MG63 (cell line): ENCODE data around the gene KRTAP4-9. TPM values are rescaled to one million over a fixed set of nuclear protein-coding genes. Genes with fewer than 3 reads are reported as not detected.
A peak's percentile ranks its signal among the peaks of the same experiment; 100 is the strongest.
"Not testable (repeated sequence)": the region's sequence is repeated elsewhere in the genome, so short reads cannot be mapped to it uniquely, and the experiment has no call there.

Source experiments
- DNase-seq: peaks from one replicate; pipeline ENCODE4 v3.0.0-alpha.2; 2020
- H3K27me3 ChIP-seq: fragments of 250-450 bp; sonication (Bioruptor Pico); 2 replicates; pipeline ENCODE4 v1.5.1; 2020; ENCODE audit warnings: mild to moderate bottlenecking, moderate library complexity
- H3K36me3 ChIP-seq: fragments of 250-450 bp; sonication (Bioruptor Pico); 2 replicates; pipeline ENCODE4 v1.5.1; 2020; ENCODE audit warnings: mild to moderate bottlenecking, moderate library complexity
- H3K4me3 ChIP-seq: fragments of 250-450 bp; sonication (Bioruptor Pico); 2 replicates; pipeline ENCODE4 v1.5.1; 2020; ENCODE audit warnings: mild to moderate bottlenecking, moderate library complexity
- H3K9me3 ChIP-seq: fragments of 250-450 bp; sonication (Bioruptor Pico); 2 replicates; pipeline ENCODE4 v1.5.1; 2020; ENCODE audit warnings: mild to moderate bottlenecking, moderate library complexity
- total RNA-seq: library from RNA; depleted of rRNA; stranded (reverse); fragments of >200 nt; shearing (Covaris generic); gene quantifications from 2 replicates; pipeline ENCODE4 v1.2.3, GENCODE V29; 2014; ENCODE audit warnings: low replicate concordance; rRNA removed

KRTAP4-9 gene
- not detected in 2 replicates for total RNA-seq

- not testable (repeated sequence) for DNase-seq, H3K9me3 ChIP-seq, H3K4me3 ChIP-seq, H3K27me3 ChIP-seq, H3K36me3 ChIP-seq
These were observed at the start of gene KRTAP4-9 for GRCh38 chr17:41105347-41105746. Gene KRTAP4-9 (plus strand): TSS chr17:41105389. CDS start chr17:41105389, 0 bp downstream.

- Histone ChIP-seq H3K4me3 (no peak overlapping the region), H3K9me3 (peaks cover 8% of the 10 kb centered on the region), H3K36me3 (no peaks in the 10 kb centered on the region), H3K27me3 (no peaks in the 10 kb centered on the region)
- DNase-seq, result no peak
These were observed 47.6 kb upstream of the KRTAP4-9 start for GRCh38 chr17:41057547-41057946.

- H3K27me3 ChIP-seq, result no peaks in the 10 kb centered on the region
- no peak for DNase-seq
- H3K4me3 ChIP-seq, result no peak overlapping the region
- H3K9me3 ChIP-seq, result peaks cover 3% of the 10 kb centered on the region
- H3K36me3 ChIP-seq, result no peaks in the 10 kb centered on the region
These were observed 46.4 kb upstream of the KRTAP4-9 start for GRCh38 chr17:41058741-41059140.

- H3K4me3 ChIP-seq, result not testable (repeated sequence)
These were observed 45.7 kb upstream of the KRTAP4-9 start for GRCh38 chr17:41059276-41060051.

GRCh38 chr17:41060052-41060604 is 45.1 kb upstream of the KRTAP4-9 start, which contains the start of gene KRTAP2-3:
Gene KRTAP2-3 (minus strand): TSS chr17:41060114. CDS start chr17:41060050, 64 bp downstream.
- Histone ChIP-seq H3K4me3 (no peak within 1 kb of the TSS), H3K36me3 (no peaks in the 10 kb centered on the region), H3K27me3 (no peaks in the 10 kb centered on the region), H3K9me3 (peaks cover 3% of the 10 kb centered on the region)
- peak; percentile 83 for DNase-seq

More at GRCh38 chr17:41059276-41060051, 45.7 kb upstream of the KRTAP4-9 start:
- H3K27me3 ChIP-seq, H3K9me3 ChIP-seq, H3K36me3 ChIP-seq: not testable (repeated sequence)
- DNase-seq, result peak; percentile 28

GRCh38 chr17:41061964-41062363 is 43.2 kb upstream of the KRTAP4-9 start:
- DNase-seq, result peak; percentile 57
- no peak overlapping the region for H3K4me3 ChIP-seq
- H3K9me3 ChIP-seq, result peaks cover 3% of the 10 kb centered on the region

GRCh38 chr17:41063449-41063848 is 41.7 kb upstream of the KRTAP4-9 start:
- DNase-seq, result no peak
- no peak overlapping the region for H3K4me3 ChIP-seq
- no peaks in the 10 kb centered on the region for H3K27me3 ChIP-seq
- no peaks in the 10 kb centered on the region for H3K36me3 ChIP-seq
- H3K9me3 ChIP-seq, result no peaks in the 10 kb centered on the region; the same call in 1 of the 2 replicates

More at GRCh38 chr17:41061964-41062363, 43.2 kb upstream of the KRTAP4-9 start:
- Histone ChIP-seq H3K27me3 (no peaks in the 10 kb centered on the region), H3K36me3 (no peaks in the 10 kb centered on the region)

- no peaks in the 10 kb centered on the region for H3K27me3 ChIP-seq
- no peak for DNase-seq
These were observed 40.9 kb upstream of the KRTAP4-9 start for GRCh38 chr17:41064301-41064700.

GRCh38 chr17:41065016-41065689 is 40.0 kb upstream of the KRTAP4-9 start:
- not testable (repeated sequence) for H3K36me3 ChIP-seq, DNase-seq, H3K9me3 ChIP-seq, H3K4me3 ChIP-seq, H3K27me3 ChIP-seq

More at GRCh38 chr17:41064301-41064700, 40.9 kb upstream of the KRTAP4-9 start:
- H3K36me3 ChIP-seq, result no peaks in the 10 kb centered on the region
- H3K4me3 ChIP-seq, result no peak overlapping the region
- H3K9me3 ChIP-seq, result no peaks in the 10 kb centered on the region; the same call in 1 of the 2 replicates

GRCh38 chr17:41065829-41066624 is 39.2 kb upstream of the KRTAP4-9 start, which contains the start of gene KRTAP2-4:
Gene KRTAP2-4 (minus strand): TSS chr17:41065879. CDS start chr17:41065845, 34 bp downstream.
- no peak within 1 kb of the TSS for H3K4me3 ChIP-seq
- no peaks in the 10 kb centered on the region for H3K36me3 ChIP-seq
- no peaks in the 10 kb centered on the region; the same call in 1 of the 2 replicates for H3K9me3 ChIP-seq
- no peaks in the 10 kb centered on the region for H3K27me3 ChIP-seq
- peak; percentile 34 for DNase-seq

- no peak for DNase-seq
- Histone ChIP-seq H3K4me3 (no peak overlapping the region), H3K36me3 (no peaks in the 10 kb centered on the region), H3K9me3 (no peaks in the 10 kb centered on the region; the same call in 1 of the 2 replicates), H3K27me3 (no peaks in the 10 kb centered on the region)
These were observed 37.9 kb upstream of the KRTAP4-9 start for GRCh38 chr17:41067281-41067680.

GRCh38 chr17:41069031-41069430 is 36.2 kb upstream of the KRTAP4-9 start:
- DNase-seq, result no peak
- H3K27me3 ChIP-seq, result no peaks in the 10 kb centered on the region
- H3K4me3 ChIP-seq, result no peak overlapping the region
- no peaks in the 10 kb centered on the region; the same call in 1 of the 2 replicates for H3K9me3 ChIP-seq
- H3K36me3 ChIP-seq, result no peaks in the 10 kb centered on the region

GRCh38 chr17:41071606-41072360 is 33.4 kb upstream of the KRTAP4-9 start:
- Histone ChIP-seq H3K4me3 (no peak overlapping the region), H3K36me3 (no peaks in the 10 kb centered on the region), H3K27me3 (no peaks in the 10 kb centered on the region), H3K9me3 (no peaks in the 10 kb centered on the region; the same call in 1 of the 2 replicates)
- no peak for DNase-seq

- Histone ChIP-seq H3K36me3 (no peaks in the 10 kb centered on the region), H3K4me3 (no peak overlapping the region), H3K9me3 (no peaks in the 10 kb centered on the region), H3K27me3 (no peaks in the 10 kb centered on the region)
- DNase-seq, result no peak
These were observed 31.5 kb upstream of the KRTAP4-9 start for GRCh38 chr17:41073676-41074075.

GRCh38 chr17:41076788-41077187 is 28.4 kb upstream of the KRTAP4-9 start:
- Histone ChIP-seq H3K9me3 (no peaks in the 10 kb centered on the region), H3K36me3 (no peaks in the 10 kb centered on the region), H3K27me3 (no peaks in the 10 kb centered on the region), H3K4me3 (no peak overlapping the region)
- no peak for DNase-seq

- Histone ChIP-seq H3K27me3 (no peaks in the 10 kb centered on the region), H3K9me3 (no peaks in the 10 kb centered on the region), H3K36me3 (no peaks in the 10 kb centered on the region), H3K4me3 (no peak overlapping the region)
- no peak for DNase-seq
These were observed 22.6 kb upstream of the KRTAP4-9 start for GRCh38 chr17:41082626-41083025.
